Measurements from ENCODE around the gene SMIM38. TPM values are rescaled to one million over a fixed set of nuclear protein-coding genes. Genes with fewer than 3 reads are reported as not detected.

Gene SMIM38
- polyA plus RNA-seq, 1 of the 3 experiments (the other 2 are of a cell fraction), result 0.13 TPM

- no peaks in the 10 kb centered on the region for H3K9me2 ChIP-seq
- H3K9me3 ChIP-seq, result no peaks in the 10 kb centered on the region
- no peaks in the 10 kb centered on the region for H4K20me1 ChIP-seq (ENCODE audit: insufficient read depth)
- H2AFZ ChIP-seq (ENCODE audit: low read depth), result no peak overlapping the region
- no peak overlapping the region for H3K4me3 ChIP-seq (ENCODE audit: low read depth in 2 of 2, low read length in 1 of 2)
- WGBS (ENCODE audit: low lambda C conversion rate), result 62% methylated on average over 15 of the region's 23 CpGs
- TF ChIP-seq TCF12 (IDR thresholded peaks at IDR 0.05), result peak; percentile 17; the same call in 1 of the 2 replicates
- TF ChIP-seq RCOR1 (IDR thresholded peaks at IDR 0.05; ENCODE audit: low read length), result 0 out of 2 replicates have a peak, but pooled peaks have one; percentile 26
- TF ChIP-seq GATA2 (CRISPR knock-in tag; IDR thresholded peaks at IDR 0.05), result peak; percentile 91
- TF ChIP-seq POLR2AphosphoS5 (IDR thresholded peaks at IDR 0.05; ENCODE audit: low read depth, low read length), result no peak
- TF ChIP-seq FOXJ3 (CRISPR knock-in tag; IDR thresholded peaks at IDR 0.05), result peak; percentile 83
- TF ChIP-seq TAF1 (IDR thresholded peaks at IDR 0.05; ENCODE audit: borderline replicate concordance, low read depth, low read length), result no peak
- H3K4me2 ChIP-seq, result no peak overlapping the region
- H3K36me3 ChIP-seq (replicated peaks in 1 of 2; ENCODE audit: control insufficient read depth in 1 of 2, insufficient read depth in 2 of 2, low read length in 1 of 2), result no peaks in the 10 kb centered on the region
- DNase-seq, result peak; percentile 88
- POLR2A ChIA-PET, result interaction anchor here (1.2 to 2.4 kb wide), 6 partner anchors 52 to 549 kb away, joined by 3 to 27 read pairs (median 6); no protein-coding TSS in a partner anchor
- peak overlapping the region in 1 of 2 experiments; percentile 78; a peak in 2 of 4 replicates for H3K27ac ChIP-seq (ENCODE audit: low read depth in 2 of 2, low read length in 1 of 2)
- no peaks in the 10 kb centered on the region for H3K79me2 ChIP-seq (ENCODE audit: insufficient read depth)
- CTCF ChIA-PET, result interaction anchor here (0.8 to 14.1 kb wide), 13 partner anchors 9 to 562 kb away, joined by 3 to 403 read pairs (median 5); partner anchors contain the start of gene CCND1
- no peak overlapping the region for H3K9ac ChIP-seq
- peaks cover 10 to 34% of the 10 kb centered on the region in 2 experiments; a peak in 2 of 4 replicates for H3K4me1 ChIP-seq (ENCODE audit: control insufficient read depth in 1 of 2, insufficient read depth in 2 of 2, low read depth in 1 of 2, low read length in 1 of 2)
- H3K27me3 ChIP-seq (ENCODE audit: insufficient read depth), result no peaks in the 10 kb centered on the region
- H3F3A ChIP-seq (replicated peaks; ENCODE audit: insufficient read depth), result no peaks in the 10 kb centered on the region
These were observed 49.5 kb upstream of the SMIM38 start for GRCh38 chr11:69106031-69106811.

- no peaks in the 10 kb centered on the region for H3K36me3 ChIP-seq (replicated peaks in 1 of 2; ENCODE audit: control insufficient read depth in 1 of 2, insufficient read depth in 2 of 2, low read length in 1 of 2)
- H3K4me1 ChIP-seq (ENCODE audit: control insufficient read depth in 1 of 2, insufficient read depth in 2 of 2, low read depth in 1 of 2, low read length in 1 of 2), result peaks cover 1 to 26% of the 10 kb centered on the region in 2 experiments; a peak in 1 of 4 replicates
- CTCF ChIA-PET, result interaction anchor here (1.1 to 14.1 kb wide), 4 partner anchors 25 to 561 kb away, joined by 3 to 403 read pairs (median 136); partner anchors contain the start of gene CCND1
- H3K4me2 ChIP-seq, result no peak overlapping the region
- POLR2A ChIA-PET, result no interaction called here
- H3F3A ChIP-seq (replicated peaks; ENCODE audit: insufficient read depth), result no peaks in the 10 kb centered on the region
- H3K9ac ChIP-seq, result no peak overlapping the region
- no peaks in the 10 kb centered on the region for H4K20me1 ChIP-seq (ENCODE audit: insufficient read depth)
- DNase-seq, result no peak
- no peaks in the 10 kb centered on the region for H3K9me2 ChIP-seq
- no peaks in the 10 kb centered on the region for H3K79me2 ChIP-seq (ENCODE audit: insufficient read depth)
- TF ChIP-seq FOXM1 (IDR thresholded peaks at IDR 0.05; ENCODE audit: low read depth) (no peak), ELF1 (IDR thresholded peaks at IDR 0.05) (no peak), EP300 (IDR thresholded peaks at IDR 0.05; ENCODE audit: borderline replicate concordance in 1 of 2, low read depth in 1 of 2, low read length in 1 of 2) (no peak), EZH2phosphoT487 (IDR thresholded peaks at IDR 0.05; ENCODE audit: borderline replicate concordance, low read depth) (no peak), YY1 (IDR thresholded peaks at IDR 0.05; ENCODE audit: low read depth) (no peak), SIN3A (IDR thresholded peaks at IDR 0.05; ENCODE audit: borderline replicate concordance, low read depth, low read length) (no peak), MAX (IDR thresholded peaks at IDR 0.05; ENCODE audit: low read depth) (no peak), GATA2 (CRISPR knock-in tag; IDR thresholded peaks at IDR 0.05) (no peak), TEAD4 (IDR thresholded peaks at IDR 0.05; ENCODE audit: borderline replicate concordance, insufficient read depth) (no peak)
- H3K4me3 ChIP-seq (ENCODE audit: low read depth in 2 of 2, low read length in 1 of 2), result no peak overlapping the region
- H2AFZ ChIP-seq (ENCODE audit: low read depth), result no peak overlapping the region
- no peaks in the 10 kb centered on the region for H3K9me3 ChIP-seq
- no peaks in the 10 kb centered on the region for H3K27me3 ChIP-seq (ENCODE audit: insufficient read depth)
- H3K27ac ChIP-seq (ENCODE audit: low read depth in 2 of 2, low read length in 1 of 2), result no peak overlapping the region
These were observed 48.3 kb upstream of the SMIM38 start for GRCh38 chr11:69107413-69107812.

Measured in SK-N-SH (cell line).